CD4-positive, alpha-beta T cell treated with Interleukin-15 for 1 hour (primary cell): Measurements from ENCODE around the gene TMIE.
"Not testable (repeated sequence)": the region's sequence is repeated elsewhere in the genome, so short reads cannot be mapped to it uniquely, and the experiment has no call there.

Experiments used
- DNase-seq: peaks from one replicate; pipeline ENCODE4 v3.0.0-alpha.2; 2020

The TMIE gene

DNA sequence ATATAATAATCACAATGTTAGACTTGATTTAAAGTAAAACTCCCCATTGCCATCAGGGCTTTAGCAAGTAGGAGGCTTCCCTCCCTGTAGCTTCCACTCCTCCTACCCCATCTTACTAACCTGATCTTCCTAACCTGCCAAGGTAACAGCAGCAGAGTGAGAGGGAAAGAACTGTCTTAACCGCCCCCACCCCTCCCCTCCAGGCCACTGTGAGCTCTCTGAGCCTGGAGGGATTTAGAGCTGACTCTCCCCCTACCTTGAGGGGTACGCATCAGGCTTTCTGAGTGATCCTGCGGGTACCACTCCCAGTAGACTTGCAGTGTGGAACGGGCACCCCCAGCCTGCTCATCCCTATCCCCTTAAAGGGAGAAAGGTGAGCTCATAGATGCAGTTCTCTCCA lies 27.8 kb downstream of the TMIE start:
- no peak for DNase-seq

DNA sequence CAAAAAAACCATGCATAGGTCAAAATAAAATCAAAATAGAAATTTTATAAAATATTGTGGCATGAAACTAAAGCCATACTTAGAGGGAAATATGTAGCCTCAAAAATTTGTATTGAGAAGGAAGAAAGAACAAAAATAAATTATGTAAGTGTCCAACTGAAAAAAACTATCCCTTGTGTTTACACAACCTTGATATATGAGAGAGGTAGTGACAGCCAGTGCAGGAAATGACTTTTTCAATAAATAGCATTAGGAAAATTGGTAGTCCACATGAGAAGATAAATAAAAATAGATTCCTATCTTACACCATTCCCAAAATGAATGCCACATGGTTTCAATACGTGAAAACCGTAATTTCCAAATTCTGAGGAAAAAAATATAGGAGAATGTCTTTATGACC lies 29.6 kb downstream of the TMIE start:
- DNase-seq = no peak

DNA sequence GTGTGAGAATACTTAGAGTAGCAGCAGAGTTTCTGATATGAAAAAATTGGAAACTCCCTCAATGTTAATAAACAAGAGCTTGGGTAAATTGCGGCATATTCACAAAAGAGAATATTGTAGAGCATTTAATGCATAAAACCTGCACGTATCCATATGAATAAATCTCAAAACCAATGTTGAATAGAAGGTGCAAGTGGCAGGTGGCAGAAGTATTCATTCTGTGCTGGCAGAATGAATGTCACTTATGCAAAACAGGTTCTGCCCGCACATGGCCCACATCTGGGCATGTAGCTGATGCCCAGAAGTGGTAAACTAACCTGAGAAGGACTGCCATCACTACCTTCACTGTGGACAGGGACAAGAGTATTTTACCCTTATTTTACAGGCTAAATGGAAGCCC lies 30.6 kb downstream of the TMIE start:
- DNase-seq = no peak

DNA sequence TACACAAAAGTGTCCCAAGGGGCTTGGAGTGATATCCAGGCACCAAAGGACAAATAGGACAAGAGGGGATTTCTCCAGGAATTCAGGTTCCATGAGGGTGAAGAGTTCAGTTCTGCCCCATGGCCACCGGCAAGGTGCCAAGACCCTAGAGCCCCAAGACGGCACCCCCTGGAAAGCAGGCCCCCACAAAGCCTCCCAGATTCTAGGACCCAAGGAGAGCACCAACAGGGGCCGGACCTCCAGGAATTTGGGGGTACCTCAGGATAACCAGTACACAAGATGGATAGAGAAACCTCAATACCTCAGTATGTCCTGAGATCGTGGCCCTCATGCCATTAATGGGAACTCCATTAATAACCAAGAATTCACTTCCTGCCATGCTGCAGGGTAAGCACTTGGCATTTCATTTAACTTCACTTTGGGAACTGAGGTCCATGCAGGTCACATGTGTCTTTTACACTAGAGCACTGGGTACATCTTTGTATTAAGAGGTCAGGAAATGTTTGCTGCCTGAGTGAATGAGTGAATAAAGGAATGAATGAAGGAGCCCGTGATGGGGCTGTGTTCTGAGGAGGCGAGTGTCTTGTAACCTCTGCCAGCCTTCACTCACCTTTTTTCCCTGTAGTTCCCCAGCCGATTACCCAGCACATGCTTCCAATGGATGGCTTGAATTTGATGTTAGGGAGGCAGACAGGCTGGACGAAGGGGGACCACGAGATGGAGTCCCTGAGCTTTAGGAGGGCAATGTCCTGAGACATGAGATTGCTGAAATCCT lies 32.0 kb downstream of the TMIE start:
- DNase-seq = no peak

DNA sequence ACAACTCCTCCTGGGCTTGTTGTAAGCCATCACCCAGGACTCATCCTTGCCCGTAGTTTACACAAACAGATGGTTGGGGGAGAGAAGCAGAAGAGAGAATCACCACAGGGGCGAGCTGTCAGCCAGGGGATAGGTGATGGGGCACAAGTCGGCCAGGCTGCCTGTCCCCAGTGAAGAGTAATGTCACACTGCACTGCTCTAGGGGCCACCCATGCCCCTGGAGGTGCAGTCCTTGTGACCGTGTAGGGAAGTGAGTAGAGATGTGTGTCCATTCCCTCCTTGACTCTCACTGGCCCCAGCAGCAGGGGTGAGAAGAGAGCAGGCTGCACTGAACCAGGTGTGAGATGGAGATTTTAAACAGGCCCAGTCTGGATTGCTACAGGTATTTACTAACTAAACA lies 33.6 kb downstream of the TMIE start:
- no peak for DNase-seq

DNA sequence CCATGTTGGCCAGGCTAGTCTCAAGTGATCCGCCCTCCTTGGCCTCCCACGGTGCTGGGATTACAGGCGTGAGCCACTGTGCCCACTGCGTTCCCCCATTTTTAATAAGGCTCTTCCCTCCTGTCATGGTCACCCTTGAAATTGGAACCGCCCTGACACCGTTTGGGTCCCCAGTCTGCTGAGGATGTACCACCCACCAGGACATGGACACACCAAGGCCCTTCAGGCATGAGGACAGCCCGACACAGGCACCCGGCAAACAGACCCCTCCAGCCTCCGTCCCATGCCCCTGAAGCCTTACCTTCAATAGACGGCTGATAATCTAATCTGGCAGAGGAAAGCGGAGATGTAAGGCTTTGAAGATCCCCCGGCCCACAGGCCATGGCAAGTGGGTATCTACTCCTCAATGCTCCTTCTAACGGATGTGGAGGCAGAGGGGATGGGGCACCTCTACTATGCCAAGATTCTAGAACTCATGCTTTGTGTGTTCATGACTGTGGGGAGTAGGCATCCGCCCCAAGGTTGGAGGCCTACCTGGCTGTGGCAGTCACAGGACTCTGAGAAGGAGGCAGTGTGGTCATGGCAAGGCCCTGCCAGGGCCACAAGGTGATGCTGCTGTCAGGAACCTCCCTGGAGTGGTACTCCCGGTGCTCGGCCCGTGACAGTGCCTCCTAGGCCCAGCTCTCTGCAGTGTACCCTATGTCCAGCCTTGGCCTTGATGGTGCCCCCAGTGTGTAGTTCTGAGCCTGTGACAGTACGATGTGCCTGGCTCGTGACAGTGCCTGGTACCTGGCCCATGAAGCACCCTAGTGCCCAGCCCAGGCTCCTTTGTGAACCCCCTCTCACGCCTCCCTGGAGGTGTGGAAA lies 35.0 kb downstream of the TMIE start:
- DNase-seq = no peak

DNA sequence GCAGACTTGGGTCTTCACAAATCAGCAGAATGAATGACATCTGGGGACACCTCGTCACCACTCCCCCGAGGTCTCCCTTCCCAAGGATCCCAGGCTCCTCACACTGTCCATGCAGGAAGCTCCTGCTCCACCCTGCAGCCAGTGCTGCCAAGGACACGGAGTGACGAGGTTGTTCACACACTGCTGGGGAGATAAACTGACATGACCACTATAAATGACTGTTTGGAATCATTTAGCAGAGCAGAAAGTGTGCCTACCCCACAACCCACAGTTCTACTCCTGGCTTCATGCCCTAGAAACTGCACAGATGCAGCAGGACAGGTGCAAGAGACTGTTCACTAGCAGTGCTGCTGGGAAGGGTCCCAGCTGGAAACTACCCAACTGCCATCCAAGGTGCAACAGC lies 36.1 kb downstream of the TMIE start:
- no peak for DNase-seq

DNA sequence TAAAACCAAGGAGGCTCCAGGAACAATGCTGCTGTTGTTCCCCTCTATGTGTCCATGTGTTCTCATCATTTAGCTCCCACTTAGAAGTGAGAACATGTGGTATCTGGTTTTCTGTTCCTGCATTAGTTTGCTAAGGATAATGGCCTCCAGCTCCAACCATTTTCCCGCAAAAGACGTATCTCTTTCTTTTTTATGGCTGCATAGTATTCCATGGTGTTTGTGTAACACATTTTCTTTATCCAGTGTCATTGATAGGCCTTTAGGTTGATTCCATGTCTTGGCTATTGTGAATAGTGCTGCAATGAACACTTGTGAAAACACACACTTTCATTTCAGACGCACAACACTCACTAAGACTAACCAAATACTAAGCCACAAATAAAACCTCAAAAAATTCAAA lies 38.4 kb downstream of the TMIE start:
- not testable (repeated sequence) for DNase-seq

DNA sequence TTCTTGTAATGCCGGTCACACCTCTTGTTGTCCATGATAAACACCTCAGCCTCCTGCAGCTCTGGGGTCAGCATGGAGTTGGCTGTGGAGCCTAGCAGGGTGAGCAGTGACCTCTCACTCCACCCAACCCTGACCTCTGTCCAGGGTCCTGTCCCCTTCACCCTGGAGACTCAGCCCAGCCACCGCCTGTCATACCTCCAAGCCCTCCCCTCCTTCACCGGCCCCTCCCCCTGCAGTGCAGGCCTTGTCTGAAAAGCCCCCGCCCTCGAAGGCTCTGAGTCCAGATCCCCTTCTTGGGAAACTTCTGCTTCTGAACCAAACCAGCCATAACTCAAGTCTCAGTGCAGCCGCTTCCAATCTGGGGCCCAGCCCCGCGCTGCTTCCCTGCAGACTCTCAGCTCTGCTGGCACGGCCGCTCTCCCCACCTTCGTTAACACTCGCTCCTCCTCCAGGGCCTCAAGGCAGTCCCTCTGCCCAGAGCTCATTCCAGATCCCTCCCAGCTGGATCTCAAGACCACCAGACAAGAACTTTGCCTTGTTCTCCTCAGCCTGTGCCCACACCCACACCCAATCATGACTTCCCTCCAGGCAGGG lies 41.9 kb downstream of the TMIE start:
- no peak for DNase-seq

DNA sequence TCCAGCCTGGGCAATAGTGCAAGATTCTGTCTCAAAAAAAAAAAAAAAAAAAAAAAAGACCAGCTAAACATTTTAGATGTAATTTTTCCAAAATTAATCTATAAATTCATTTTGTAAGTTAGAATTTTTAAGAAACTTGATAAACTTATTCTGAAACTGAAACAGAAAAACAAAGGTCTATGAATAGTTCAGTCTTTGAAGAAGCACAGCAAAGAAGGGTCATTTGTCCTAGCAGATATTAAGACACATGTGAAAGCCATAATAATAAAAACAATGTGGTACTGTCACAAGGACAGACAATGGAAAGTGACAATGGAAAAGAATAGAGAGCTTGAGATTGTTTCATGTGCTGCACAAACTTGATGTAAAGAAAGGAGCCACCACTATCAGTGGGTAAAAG lies 45.5 kb downstream of the TMIE start:
- no peak for DNase-seq

DNA sequence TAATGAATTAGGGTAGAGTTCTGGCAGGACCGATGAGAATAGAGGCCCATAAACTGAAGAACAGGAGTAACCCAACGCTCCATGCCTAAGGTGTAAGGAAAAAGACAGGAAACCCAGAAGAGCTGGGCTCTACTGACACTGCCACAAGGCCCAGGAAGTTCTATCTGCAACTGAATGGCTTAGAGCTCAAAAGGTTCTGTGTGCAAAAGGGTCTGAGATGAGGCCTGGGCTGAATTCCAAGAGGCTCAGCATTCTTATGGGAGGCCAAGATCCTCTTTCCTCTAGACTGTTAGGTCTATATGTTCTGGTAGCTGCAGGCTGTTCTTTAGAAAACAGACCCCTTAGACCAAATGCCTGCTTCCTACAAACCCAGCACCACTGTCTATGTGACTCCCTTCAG lies 47.0 kb downstream of the TMIE start:
- DNase-seq = no peak

DNA sequence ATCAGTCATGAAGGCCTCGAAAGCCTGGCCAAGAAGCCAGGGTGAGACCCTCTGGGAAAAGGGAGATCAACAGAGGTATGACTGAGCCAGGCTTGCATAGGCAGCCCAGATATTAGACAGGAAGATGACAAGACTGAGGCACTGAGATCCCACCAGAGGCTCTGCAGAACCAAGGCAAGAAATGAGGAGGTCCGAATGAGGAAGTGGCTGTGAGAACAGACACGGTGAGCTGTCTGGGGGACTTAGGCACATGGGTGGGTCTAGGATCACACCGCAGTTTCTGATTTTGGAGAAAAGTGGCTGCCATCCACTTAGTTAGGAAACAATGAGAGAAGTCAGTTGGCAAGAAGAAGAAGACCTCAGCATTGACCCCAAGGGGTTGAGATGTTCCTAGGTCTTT lies 47.9 kb downstream of the TMIE start:
- DNase-seq = no peak

DNA sequence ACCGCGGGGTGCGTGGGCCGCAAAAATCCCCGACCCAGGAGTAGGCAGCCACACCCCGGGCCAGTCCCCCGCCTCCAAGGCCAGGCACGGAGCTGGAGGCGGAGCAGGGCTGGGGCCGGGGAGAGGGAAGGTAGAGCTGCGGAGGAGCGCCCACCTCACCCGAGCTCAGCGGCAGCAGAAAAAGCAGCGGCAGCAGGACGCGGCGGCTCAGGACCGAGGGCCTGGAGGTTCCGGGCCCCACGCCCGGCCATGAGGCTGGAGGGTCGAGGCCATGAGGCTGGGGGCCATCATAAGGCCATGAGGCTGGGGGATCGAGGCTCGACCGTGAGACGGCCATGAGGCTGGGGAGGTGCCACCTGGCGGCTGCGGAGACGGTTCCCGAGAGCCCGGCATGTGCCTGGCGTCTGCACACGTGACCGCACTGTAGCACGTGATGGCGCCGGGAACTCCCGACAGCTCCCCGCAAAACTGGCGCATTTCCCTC lies 49.4 kb downstream of the TMIE start:
- no peak for DNase-seq

DNA sequence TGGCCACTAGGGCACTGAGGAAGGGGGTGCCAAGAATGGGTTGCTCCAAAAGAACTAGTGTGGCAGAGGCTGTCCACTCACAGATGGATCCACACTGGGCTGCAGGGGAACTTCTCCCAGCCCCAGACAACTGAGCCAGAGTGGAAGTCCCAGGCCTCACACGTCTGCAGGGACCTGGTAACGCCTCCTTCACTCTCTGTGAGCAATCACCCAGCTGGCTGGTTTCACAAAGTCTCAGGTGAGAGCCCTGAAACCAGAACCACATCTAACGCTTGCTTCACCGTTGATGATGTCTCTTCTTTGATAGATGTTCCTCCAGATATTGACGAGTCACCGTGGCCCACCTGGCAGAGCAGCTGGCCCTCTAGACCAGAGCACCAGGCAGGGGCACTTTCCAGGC lies 51.9 kb downstream of the TMIE start:
- DNase-seq = not testable (repeated sequence)

DNA sequence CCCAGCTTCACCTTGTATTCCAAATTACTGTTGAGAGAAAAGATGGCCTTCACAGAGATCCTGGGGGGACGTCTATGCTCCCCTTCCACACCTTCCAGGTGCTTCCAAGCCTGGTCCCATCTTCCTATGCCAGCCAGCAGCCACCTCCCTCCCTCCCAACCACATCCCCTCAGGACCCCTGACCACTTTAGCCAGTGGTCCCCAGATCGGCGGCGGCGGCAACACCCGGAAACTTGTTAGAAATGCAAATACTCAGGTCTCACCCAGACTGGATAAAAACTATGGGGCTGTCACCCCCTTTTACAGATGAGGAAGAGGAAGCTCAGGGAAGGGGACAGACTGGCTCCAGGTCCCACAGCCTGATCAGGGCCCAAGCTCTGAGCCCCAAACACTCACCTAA lies 54.5 kb downstream of the TMIE start:
- no peak for DNase-seq

DNA sequence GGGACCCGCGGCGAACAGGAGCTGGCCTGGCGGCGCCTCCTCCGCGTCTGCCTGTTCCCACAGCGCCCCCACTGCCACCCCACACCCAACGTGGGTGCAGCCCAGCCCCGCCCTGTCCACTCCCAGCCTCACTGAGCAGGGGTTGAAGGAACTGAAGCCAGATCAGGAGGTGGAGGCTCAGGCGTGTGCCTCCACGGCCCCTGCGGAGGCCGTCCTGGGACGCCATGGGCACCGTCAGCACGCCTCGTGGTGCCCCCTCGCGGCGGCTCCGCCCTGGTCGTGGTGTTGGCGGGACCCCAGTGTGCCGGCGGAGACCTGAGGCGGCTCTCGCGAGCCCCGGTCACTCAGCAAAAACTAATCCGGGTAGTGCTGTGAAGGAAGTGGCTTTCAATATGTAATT lies 55.5 kb downstream of the TMIE start:
- DNase-seq = no peak

DNA sequence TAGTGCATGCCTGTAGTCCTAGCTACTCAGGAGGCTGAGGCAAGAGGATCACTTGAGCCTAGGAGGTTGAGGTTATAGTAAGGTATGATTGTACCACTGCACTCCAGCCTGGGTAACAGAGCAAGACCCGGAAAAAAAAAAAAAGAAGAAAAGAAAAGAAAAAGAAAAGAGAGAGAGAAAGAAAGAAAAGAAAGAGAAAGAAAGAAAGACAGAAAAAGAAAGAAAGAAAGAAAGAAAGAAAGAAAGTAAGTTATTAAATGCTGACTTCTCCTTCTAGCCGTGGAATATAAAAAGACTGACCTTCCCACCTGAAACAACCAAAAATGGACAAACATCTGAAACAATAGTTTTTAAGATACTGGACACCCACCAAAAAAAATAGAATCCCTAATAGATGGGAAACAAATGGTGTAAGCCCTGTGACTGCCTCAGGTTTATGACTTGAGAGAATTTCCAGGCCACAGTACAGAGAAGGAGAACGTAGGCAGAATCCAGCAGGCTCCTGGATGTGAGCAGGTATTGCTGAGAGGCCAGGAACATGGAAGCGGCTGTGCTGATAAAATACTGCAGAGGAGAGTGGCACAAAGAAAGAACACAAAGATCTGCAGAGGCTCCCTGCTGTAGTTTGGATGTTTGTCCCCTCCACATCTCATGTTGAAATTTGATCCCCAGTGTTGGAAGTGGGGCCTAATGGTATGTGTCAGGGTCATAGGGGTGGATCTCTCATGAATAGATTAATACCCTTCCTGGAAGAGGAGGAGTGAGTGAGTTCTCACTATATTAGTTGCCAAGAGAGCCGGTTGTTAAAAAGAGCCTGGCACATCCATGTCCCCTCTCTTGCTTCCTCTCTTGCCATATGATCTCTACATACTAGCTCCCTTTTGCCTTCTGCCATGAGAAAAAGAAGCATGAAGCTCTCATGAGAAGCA lies 58.3 kb downstream of the TMIE start:
- no peak for DNase-seq
